Ishikawa (cell line): ENCODE data around the gene HOXB8.

Experiments used
- CEBPB ChIP-seq: IDR thresholded peaks from 2 replicates; pipeline ENCODE4 v1.6.1; 2012
- CREB1 ChIP-seq: IDR thresholded peaks from 2 replicates; pipeline ENCODE4 v1.6.1; 2012; ENCODE audit warnings: low read depth
- EGR1 ChIP-seq: IDR thresholded peaks from 2 replicates; pipeline ENCODE4 v1.6.1; 2012
- EP300 ChIP-seq: IDR thresholded peaks from 2 replicates; pipeline ENCODE4 v1.6.1; 2012; ENCODE audit warnings: borderline replicate concordance
- FOXM1 ChIP-seq: IDR thresholded peaks from 2 replicates; pipeline ENCODE4 v1.6.1; 2012; ENCODE audit warnings: low read depth, borderline replicate concordance
- MAX ChIP-seq: IDR thresholded peaks from 2 replicates; pipeline ENCODE4 v1.6.1; 2012
- NFIC ChIP-seq: IDR thresholded peaks from 2 replicates; pipeline ENCODE4 v1.6.1; 2012
- RAD21 ChIP-seq: IDR thresholded peaks from 2 replicates; pipeline ENCODE4 v1.6.1; 2012; ENCODE audit warnings: low read depth
- REST ChIP-seq: IDR thresholded peaks from 2 replicates; pipeline ENCODE4 v1.6.1; 2012; ENCODE audit warnings: low read depth, mild to moderate bottlenecking
- TAF1 ChIP-seq: IDR thresholded peaks from 2 replicates; pipeline ENCODE4 v1.6.1; 2012; ENCODE audit warnings: low read depth, mild to moderate bottlenecking
- TCF12 ChIP-seq: IDR thresholded peaks from 2 replicates; pipeline ENCODE4 v1.6.1; 2012; ENCODE audit warnings: low read depth
- USF1 ChIP-seq: IDR thresholded peaks from 2 replicates; pipeline ENCODE4 v1.6.1; 2012
- YY1 ChIP-seq: IDR thresholded peaks from 2 replicates; pipeline ENCODE4 v1.6.1; 2012; ENCODE audit warnings: low read depth
- ZBTB7A ChIP-seq: IDR thresholded peaks from 2 replicates; pipeline ENCODE4 v1.6.1; 2012; ENCODE audit warnings: low read depth

GRCh38 chr17:48575066-48575582 is 40.0 kb downstream of the HOXB8 start:
- TF ChIP-seq REST (no peak), ZBTB7A (no peak), CEBPB (no peak), TCF12 (peak; percentile 52), MAX (no peak), NFIC (no peak), TAF1 (no peak), EP300 (peak; percentile 66; the same call in 1 of the 2 replicates), RAD21 (no peak), CREB1 (no peak), USF1 (no peak), FOXM1 (peak; percentile 46), YY1 (no peak), EGR1 (no peak)
